Skeletal muscle cell (primary cell): ENCODE results near the gene CES1.
"Not testable (repeated sequence)": the region's sequence is repeated elsewhere in the genome, so short reads cannot be mapped to it uniquely, and the experiment has no call there.

ENCODE experiments used
- DNase-seq: peaks from one replicate; pipeline ENCODE4 v3.0.0-alpha.2; 2010; ENCODE audit warnings: low read depth
- H3K4me3 ChIP-seq: 2 replicates; pipeline ENCODE4 v1.5.1; 2011; ENCODE audit warnings: low read depth, mild to moderate bottlenecking, control low read depth, low read length, moderate library complexity

CES1 gene

DNA sequence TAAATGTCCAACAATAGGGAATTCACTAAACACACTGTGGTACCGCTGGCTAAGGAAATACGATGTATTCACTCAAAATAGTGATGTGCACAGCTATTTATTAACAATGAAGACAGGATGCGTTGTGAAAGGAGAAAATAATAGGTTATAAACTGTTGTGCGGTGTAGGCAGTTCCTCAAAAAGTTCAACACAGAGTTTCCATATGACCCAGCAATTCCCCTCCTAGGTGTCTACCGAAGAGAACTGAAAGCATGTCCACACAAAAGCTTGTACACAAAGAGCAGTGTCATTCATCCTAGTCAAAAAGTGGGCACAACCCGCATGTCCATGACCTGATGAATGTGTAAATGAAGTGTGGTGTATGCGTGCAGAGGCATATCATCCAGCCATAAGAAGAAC, 1.2 kb upstream of the CES1 start:
- DNase-seq, result no peak
- H3K4me3 ChIP-seq, result no peak overlapping the region

GRCh38 chr16:55832425-55832772, 497 bp downstream of the CES1 start:
- no peak overlapping the region for H3K4me3 ChIP-seq
- no peak for DNase-seq

- DNase-seq, result no peak
- H3K4me3 ChIP-seq, result no peak overlapping the region
These were observed 2.1 kb downstream of the CES1 start for GRCh38 chr16:55830658-55831294.

DNA sequence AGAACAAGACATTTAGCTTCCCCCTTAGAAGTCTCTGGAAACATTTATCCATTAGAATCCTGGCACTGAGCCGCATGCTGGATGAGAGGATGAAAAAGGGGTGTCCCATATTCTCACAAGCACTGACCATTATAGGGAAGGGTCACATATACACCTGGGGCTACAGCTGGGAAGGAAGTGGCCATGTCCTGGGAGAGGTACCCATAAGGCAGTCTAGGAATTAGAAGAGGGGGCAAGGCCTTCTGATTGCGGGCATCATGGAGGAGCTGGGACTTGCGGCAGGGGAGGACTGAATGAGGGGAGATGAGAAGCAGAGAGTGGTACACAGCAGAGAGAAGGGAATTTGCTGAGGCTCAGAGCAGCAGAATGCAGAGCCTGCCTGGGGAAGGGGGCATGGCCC, 3.7 kb downstream of the CES1 start:
- H3K4me3 ChIP-seq, DNase-seq: not testable (repeated sequence)

DNA sequence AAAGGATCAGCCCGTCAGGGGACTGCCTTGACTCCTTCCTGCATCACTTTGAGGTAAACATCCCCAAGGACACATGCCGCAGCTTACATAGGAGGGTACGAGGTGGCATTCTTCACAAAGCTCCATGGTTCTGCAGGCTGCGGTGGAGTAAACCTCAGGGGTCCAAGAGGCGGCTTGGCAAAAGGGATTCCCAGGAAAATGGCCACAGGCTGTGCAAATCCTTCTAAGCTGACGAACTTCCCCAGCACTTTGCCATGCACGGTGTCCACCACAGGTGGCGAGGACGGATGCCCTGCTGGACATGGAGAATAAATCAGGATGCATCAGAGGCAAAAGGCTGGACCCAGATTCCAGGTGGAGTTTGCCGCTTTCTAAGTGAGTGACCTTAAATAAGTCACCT, 4.2 kb downstream of the CES1 start:
- DNase-seq, result no peak
- no peak overlapping the region for H3K4me3 ChIP-seq

DNA sequence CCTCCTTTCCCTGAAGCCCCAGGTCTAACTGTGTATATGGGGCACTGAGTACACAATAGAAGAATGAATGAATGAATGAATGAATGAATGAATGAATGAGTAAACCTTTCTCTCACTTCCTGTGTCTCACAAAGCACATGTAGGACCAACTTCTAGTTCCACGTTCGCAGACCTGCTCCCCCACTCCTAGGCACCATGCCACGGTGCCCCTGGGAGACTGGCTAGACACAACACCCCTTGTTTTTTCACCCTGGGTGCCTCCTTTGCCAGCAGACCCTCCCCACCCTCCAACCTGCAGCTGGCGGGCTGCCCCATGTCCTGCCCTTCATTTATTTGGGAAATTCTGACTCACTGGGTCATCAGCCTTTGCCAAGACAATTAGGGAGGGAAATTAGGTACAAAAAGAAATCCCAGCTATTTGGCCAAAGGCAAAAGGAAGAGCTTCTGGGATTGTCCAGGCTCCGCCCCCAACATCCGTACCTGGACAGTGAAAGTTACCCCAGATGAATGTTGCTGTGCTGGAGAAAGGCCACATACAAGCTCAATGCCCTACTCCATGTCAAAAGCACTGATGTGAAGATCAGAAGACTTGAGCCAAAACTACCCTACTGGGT, 7.7 kb downstream of the CES1 start:
- H3K4me3 ChIP-seq, result no peak overlapping the region
- no peak for DNase-seq

DNA sequence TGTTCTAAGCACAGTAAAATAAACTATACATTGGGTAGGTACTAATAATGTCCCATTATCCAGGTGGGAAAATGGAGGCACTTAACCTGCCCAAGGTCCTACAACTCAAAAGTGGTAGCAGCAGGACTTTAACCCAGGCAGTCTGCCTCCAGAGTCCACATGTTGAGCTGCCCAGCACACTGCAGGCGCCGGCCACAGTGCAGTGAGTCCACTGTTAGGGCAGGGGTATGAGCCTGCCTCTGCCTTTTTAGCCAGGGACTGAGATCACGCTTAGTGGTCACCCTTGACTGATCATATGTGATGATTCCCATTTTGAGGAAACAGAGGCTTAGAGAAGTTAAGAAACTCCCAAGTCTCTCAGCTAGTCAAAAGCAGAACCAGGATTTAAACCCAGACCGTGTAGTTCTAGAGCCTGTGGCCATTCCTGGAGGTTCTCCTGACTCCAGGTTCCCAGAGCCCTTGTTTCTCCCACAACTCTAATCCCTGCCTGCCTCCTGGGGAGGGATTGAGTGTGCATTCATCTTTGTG, 8.4 kb downstream of the CES1 start:
- no peak for DNase-seq
- no peak overlapping the region for H3K4me3 ChIP-seq

DNA sequence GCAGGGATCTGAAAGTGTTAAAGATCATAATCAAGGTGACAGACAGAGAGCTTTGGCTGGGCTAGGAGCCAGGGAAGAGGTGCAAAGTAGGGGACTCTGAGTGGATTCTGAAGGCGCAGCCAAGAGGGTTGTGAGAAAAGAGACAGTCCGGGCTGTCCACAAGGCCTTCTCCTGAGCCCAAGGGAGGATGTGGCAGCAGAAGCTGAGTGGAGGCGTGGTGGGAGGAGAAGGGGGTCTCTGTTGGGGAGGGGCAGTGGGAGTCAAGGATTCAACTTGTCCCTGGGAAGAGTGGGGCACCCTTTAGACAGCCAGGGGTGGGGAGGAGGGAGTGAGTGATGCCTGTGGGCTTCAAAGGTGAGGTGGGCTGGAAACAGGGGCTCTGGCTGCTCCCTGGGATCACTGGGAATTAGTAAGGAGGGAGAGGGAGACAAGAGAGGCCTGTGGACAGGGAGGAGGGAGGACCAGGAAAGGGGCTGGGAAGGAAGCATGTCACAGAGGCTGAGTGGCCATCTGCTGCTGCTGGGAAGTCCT, 10.6 kb downstream of the CES1 start:
- H3K4me3 ChIP-seq, result no peak overlapping the region
- DNase-seq, result no peak

GRCh38 chr16:55821210-55821609, 11.7 kb downstream of the CES1 start:
- H3K4me3 ChIP-seq, result no peak overlapping the region
- no peak for DNase-seq

- H3K4me3 ChIP-seq, result no peak overlapping the region
- DNase-seq, result no peak
These were observed 12.3 kb downstream of the CES1 start for GRCh38 chr16:55820615-55821014.

DNA sequence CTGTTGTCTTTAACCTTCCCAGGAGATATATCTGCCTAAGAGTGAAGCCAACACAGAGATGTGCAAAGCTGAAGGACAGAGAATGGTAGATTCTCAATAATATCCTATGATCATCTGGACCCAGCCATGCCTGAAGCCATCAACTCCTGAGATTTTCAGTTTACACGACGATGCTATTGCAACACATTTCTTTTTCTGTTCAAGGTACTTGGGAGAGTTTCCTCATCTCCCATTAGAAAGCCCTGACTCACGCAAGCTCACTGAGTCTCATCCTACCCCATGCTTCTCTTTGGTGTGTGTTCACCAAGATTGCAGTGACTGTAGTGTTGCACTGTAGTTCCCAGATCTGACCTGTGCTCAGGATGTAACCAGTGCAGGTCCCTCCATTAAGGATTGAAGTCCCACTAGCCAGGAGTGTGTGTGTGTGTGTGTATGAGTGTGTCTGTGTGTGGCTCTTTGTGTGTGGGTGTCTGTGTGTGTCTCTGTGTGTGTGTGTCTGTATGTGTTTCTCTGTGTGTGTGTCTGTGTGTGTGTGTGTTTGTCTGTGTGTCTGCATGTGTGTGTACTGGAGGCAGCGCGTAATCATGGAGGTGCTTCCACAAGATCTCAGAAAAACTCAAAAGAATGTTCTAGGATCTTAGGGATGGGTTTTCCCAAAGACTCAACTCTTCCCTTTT, 15.5 kb downstream of the CES1 start:
- DNase-seq, result no peak
- H3K4me3 ChIP-seq, result no peak overlapping the region

DNA sequence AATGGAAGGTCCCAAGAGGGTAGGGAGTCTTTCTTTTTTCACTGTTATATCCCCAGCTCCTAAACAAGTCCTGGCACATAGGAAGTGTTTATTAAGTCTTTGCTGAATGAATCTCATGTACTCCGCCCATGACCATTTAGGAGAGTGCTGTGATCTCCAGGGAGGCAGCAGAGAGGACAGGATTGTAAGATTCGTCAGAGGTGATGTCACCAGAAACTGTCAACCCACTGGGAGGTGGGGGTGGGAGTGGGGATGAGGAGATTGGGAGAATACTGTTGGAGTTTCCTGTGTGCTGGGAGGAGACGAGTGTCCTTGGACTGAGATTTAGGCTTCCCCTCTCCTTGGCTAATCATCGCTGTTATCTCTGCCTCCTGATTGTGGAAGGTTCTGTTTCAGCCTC, 16.7 kb downstream of the CES1 start:
- DNase-seq, H3K4me3 ChIP-seq: not testable (repeated sequence)

- DNase-seq, result no peak
These were observed 17.6 kb downstream of the CES1 start for GRCh38 chr16:55815320-55815719.

GRCh38 chr16:55814174-55814573, 18.7 kb downstream of the CES1 start:
- not testable (repeated sequence) for DNase-seq, H3K4me3 ChIP-seq

More at GRCh38 chr16:55815320-55815719, 17.6 kb downstream of the CES1 start:
- no peak overlapping the region for H3K4me3 ChIP-seq

- not testable (repeated sequence) for DNase-seq, H3K4me3 ChIP-seq
These were observed 19.2 kb downstream of the CES1 start for GRCh38 chr16:55813730-55814129.

GRCh38 chr16:55812951-55813350, 19.9 kb downstream of the CES1 start:
- no peak overlapping the region for H3K4me3 ChIP-seq
- no peak for DNase-seq

DNA sequence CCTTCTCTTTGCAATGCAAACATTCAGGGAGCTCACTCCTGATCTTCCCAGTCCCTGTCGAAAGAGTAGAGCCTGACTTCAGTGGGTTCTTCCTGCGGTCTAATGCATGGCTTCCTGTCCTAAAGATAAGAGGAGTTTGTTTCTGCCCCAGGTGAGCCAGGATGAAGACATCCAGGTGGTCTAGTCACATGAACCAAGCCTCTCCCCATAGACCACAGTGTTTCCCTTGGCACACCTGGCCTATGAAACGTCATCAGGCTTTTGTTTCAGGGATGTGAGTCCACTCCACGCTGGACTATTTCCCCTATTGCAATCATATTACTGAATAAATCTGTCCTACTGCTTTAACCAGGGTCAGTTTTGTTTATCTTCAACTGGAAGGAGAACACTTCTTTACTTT, 21.1 kb downstream of the CES1 start:
- H3K4me3 ChIP-seq, result no peak overlapping the region

GRCh38 chr16:55810451-55810961, 22.4 kb downstream of the CES1 start:
- H3K4me3 ChIP-seq, result no peak overlapping the region
- no peak for DNase-seq

More for the DNA sequence above, 21.1 kb downstream of the CES1 start:
- DNase-seq, result no peak

DNA sequence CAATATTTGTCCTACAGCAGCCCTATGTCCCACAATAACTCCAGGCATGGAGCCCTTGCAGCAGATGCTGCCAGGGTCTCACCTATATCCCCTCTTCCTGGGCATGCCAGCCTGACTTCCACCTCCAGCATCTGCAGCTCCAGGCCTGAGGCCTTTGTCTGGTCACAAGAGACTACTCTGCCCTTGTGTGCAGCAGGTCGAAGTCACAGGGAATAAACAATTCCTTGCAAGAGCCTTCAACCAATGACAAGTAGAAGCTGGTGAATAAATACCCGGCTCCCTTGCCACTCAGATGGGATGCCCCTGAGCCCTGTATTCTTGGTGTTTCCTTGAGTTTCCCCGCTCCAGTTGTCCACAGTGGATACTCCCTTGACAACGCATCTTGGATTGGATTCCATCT, 23.0 kb downstream of the CES1 start:
- no peak for DNase-seq
- no peak overlapping the region for H3K4me3 ChIP-seq

GRCh38 chr16:55809386-55809785, 23.5 kb downstream of the CES1 start:
- H3K4me3 ChIP-seq, result no peak overlapping the region

More at GRCh38 chr16:55809386-55809785, 23.5 kb downstream of the CES1 start:
- DNase-seq, result no peak
